ENCODE results near the gene FEM1A.
"Not testable (repeated sequence)": the region's sequence is repeated elsewhere in the genome, so short reads cannot be mapped to it uniquely, and the experiment has no call there.

Gene FEM1A

DNA sequence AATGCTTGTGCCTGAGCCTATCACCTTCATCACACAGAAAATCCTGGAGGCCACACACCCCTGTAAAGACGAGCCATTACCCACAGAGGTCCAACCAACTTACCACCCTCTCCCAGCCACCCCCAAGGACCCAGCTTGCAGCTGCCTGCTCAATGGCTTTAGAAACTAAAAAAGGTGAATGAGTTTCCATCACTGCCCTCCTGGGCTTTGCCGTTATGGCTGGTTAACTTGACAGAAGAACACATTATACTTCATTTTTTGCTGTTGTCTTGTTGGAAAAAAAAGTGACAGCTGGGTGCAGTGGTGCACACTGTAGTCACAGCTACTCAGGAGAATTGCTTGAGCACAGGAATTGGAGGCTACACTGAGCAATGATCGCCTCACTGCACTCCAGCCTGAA is 17.4 kb upstream of the FEM1A start:
- DNase-seq, result no peak

DNA sequence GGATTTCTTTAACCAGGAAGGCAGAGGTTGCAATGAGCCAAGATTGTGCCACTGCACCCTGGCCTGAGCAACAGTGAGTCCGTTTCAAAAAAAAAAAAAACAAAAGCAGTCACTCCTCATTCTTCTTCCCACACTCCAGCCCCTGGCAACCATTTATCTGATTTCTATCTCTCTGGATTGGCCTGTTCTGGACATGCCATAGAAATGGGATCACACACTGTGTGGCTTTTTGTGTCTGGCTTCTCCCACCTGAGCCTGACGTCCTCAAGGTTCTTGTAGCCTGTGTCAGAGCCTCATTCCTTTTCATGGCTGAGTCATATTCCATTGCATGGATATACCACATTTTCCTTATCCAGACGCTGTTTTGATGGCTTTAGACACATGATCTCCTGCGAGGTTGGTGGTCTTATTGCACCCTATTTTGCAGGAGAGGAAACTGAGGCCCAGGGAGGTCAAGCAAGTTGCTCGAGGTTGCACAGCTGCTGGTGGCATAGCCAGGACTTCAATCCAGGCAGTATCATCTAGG is 15.8 kb upstream of the FEM1A start:
- DNase-seq, result no peak

DNA sequence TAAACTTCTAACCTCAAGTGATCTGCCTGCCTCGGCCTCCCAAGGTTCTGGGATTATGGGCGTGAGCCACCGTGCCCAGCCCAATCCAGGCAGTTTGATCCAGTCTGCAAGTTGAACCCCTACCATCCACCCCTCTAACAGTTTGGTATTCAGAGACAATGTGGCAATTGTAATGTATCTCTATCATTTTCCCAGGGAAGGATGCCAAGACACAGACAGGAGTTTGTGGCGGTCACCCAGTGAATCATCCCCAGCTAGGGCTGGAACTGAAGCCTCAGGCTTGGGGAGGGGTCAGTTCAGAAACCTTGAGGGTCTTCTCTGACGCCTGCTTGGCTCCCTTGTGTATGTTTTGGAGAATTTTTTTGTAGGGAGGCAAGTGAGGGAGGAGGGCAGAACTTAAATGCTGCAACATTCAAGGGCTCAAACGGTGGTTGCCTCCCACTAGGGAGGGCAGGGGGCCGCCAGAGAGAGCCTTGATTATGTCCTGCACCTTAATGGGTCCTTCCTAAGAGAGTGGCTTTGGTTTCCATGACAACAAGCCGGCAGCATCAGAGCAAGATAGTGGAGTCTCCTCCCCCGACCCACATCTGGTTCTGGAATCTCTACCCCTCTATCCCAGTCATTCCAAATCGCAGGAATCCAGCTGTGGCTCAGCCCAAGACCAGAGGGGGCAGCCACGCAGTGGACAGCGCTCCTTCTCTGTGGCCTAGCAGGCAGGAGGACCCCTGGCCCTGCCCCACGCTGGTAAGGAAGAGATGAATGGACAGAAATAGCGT is 14.9 kb upstream of the FEM1A start:
- no peak for DNase-seq

DNA sequence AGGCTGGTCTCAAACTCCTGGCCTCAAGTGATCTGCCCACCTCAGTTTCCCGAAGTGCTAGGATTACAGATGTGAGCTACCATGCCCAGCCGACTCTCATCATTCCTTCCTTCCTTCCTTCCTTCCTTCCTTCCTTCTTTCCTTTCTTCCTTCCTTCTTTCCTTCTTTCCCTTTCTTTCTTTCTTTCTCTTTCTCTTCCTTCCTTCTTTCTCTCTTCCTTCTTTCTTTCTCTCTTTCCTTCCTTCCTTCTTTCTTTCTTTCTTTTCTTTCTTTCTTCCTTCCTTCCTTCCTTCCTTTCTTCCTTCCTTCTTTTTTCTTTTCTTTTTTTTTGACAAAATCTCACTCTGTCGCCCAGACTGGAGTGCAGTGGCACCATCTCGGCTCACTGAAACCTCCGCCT is 13.4 kb upstream of the FEM1A start:
- DNase-seq, result not testable (repeated sequence)

DNA sequence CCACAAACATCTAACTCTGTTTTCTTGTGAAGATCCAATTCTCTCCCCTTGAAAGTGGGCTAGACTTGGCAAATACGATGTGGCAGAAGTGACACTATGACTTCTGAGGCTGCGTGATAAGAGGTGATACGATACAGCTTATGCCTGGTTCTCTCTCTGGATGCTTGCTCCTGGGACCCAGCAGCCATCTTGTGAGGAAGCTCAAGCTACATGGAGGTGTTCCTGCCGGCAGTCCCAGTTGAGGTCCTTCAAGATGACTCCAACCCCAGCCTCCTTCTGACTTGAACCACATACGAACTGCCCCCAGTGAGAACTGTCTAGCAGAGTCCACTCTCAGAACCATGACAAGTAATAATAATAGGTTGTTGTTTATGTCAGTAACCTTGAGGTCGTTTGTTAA is 10.7 kb upstream of the FEM1A start:
- no peak for DNase-seq

DNA sequence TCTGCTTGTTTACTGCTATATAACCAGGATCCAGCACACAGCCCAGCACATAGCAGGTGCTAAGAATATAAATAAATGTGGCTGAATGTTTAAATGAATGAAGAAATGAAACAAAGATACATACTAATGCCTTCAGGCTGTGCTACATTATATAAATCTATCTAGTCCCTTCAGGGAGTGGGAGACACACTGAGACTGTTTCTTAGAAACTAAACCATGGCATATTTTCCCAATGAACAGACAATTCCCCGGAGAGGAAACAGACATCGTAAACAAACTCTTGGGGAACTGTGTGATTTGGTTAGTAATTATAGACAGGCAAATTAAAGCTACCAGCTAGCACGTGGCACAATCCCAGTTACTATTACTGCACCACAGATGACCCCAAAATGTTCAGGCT is 9.7 kb upstream of the FEM1A start:
- DNase-seq, result no peak

DNA sequence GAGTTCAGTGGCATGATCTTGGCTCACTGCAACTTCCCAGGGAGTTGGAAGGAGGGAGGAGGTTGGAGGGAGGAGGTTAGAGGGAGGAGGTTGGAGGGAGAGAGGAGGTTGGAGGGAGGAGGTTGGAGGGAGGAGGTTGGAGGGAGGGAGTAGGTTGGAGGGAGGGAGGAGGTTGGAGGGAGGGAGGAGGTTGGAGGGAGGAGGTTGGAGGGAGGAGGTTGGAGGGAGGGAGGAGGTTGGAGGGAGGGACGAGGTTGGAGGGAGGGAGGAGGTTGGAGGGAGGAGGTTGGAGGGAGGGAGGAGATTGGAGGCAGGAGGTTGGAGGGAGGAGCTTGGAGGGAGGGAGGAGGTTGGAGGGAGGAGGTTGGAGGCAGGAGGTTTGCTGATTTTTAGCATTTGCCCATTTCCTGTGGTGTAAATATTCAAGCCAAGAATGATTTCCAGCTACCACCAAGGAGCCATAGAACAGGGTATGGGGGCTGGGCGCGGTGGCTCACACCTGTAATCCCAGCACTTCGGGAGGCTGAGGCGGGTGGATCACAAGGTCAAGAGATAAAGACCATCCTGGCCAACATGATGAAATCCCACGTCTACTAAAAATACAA is 5.0 kb upstream of the FEM1A start:
- DNase-seq, result not testable (repeated sequence)

DNA sequence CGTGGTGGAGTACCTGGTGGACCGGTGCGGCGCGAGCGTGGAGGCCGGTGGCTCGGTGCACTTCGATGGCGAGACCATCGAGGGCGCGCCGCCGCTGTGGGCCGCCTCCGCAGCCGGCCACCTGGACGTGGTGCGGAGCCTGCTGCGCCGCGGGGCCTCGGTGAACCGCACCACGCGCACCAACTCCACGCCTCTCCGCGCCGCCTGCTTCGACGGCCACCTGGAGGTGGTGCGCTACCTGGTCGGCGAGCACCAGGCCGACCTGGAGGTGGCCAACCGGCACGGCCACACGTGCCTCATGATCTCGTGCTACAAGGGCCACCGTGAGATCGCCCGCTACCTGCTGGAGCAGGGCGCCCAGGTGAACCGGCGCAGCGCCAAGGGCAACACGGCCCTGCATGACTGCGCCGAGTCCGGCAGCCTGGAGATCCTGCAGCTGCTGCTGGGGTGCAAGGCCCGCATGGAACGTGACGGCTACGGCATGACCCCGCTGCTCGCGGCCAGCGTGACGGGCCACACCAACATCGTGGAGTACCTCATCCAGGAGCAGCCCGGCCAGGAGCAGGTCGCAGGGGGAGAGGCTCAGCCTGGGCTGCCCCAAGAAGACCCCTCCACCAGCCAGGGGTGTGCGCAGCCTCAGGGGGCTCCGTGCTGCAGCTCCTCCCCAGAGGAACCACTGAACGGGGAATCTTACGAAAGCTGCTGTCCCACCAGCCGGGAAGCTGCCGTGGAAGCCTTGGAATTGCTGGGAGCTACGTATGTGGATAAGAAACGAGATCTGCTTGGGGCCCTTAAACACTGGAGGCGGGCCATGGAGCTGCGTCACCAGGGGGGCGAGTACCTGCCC is 708 bp downstream of the FEM1A start:
- DNase-seq, result not testable (repeated sequence)

DNA sequence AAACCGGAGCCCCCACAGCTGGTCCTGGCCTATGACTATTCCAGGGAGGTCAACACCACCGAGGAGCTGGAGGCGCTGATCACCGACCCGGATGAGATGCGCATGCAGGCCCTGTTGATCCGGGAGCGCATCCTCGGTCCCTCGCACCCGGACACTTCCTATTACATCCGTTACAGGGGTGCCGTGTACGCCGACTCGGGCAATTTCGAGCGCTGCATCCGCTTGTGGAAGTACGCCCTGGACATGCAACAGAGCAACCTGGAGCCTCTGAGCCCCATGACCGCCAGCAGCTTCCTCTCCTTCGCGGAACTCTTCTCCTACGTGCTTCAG is 1.3 kb downstream of the FEM1A start:
- DNase-seq, result not testable (repeated sequence)

DNA sequence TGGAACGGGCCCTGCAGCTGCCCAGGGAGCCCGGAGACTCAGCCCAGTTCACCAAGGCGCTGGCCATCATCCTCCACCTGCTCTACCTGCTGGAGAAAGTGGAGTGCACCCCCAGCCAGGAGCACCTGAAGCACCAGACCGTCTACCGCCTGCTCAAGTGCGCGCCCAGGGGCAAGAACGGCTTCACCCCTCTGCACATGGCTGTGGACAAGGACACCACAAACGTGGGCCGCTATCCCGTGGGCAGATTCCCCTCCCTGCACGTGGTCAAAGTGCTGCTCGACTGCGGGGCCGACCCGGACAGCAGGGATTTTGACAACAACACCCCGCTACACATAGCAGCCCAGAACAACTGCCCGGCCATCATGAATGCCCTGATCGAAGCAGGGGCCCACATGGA is 1.7 kb downstream of the FEM1A start:
- not testable (repeated sequence) for DNase-seq

DNA sequence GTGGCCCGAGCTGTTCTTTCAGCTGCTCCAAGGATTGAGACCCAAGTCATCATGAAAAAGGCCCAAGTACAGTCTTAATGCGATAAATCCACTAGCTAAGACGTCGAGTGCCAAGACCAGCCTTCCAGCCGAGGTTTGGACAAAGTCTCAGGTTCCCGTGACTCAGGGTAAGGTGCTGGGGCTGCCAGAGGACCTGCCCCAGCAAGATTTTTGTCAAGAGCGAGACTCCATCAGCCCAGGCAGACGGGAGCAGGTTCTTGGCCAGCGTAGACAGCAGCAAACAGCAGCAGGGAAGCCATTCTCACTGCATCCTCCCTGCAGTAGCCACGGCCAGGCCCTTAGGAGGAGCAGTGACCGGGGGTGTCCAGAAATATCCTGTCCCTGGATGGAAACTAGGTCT is 3.4 kb downstream of the FEM1A start:
- DNase-seq, result no peak

DNA sequence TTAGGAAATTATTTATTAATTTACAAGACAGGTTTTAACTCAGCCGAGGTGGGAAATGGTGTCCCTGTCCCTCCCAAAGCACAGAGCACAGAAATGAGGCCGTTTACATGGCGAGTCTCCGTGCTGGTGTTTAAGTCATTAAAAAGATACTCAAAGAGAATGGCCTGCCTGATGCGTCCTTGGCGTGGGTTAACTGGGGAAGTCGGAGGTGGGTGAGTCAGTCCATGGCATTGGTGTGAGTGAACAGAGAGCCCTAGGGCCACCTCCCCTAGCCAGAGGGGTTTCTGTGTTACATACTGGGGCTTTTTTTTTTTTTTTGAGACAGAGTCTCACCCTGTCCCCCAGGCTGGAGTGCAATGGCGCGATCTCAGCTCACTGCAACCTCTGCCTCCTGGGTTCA is 3.9 kb downstream of the FEM1A start:
- no peak for DNase-seq

DNA sequence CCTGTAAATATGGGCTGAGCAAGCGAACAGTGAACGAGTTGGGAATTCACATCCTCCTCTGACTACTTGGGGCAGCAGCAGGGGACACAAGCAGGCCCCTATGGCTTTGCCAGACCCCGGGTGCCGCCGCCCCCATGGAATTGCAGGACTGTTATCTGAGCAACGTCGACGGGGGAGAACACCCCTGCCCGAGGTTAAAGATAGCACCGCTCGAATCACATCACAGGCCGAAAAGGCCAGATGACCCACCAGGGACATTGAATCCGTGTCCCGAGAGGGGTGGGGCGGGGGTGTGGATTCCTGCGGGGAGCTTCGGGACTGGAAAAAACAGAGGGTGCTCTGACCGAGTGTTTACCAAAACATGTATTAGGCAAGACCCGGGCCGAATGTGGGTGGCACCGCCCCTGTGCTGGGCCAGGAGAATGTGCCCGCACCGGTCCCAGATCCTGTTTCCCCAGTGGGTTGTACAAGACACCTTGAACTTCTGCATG is 9.1 kb downstream of the FEM1A start:
- DNase-seq, result no peak

DNA sequence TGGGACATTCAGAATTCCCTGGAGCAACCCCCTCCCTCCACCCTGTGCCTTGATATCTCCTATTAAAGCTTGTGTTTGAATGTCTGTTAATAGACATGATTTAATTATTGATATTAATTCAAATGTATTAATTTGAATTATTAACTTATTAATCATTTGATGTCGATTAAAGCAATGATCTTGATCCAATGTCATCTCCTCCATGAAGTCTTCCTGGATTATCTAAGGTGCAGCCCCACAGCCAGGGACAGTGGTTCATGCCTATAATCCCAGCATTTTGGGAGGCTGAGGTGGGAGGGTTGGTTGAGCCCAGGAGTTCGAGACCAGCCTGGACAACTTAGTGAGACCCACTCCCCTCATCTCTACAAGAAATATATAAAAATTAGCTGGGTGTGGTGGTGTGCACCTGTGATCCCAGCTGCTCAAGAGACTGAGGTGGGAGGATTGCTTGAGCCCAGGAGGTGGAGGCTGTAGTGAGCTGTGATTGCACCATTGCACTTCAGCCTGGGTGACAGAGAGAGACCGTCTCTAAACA is 9.6 kb downstream of the FEM1A start:
- no peak for DNase-seq

DNA sequence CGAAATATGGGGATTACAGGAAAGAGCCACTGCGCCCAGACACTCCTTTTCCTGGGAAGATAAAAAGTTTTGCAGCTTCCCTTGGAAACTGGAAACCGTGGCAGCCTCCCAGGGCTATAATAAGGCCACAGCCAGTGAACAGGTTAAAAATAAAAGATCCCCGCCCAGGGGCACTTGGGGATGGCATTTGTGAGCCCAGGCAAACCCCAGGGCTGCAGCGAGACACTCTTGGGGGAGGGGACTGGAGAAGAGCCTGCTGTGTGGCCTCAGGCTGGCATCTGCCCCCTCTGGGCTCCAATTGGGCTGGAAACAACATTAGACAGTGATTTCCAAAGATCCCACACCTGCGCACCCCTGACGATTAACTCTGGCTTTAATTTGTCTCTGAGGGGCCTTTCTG is 11.2 kb downstream of the FEM1A start:
- no peak for DNase-seq

DNA sequence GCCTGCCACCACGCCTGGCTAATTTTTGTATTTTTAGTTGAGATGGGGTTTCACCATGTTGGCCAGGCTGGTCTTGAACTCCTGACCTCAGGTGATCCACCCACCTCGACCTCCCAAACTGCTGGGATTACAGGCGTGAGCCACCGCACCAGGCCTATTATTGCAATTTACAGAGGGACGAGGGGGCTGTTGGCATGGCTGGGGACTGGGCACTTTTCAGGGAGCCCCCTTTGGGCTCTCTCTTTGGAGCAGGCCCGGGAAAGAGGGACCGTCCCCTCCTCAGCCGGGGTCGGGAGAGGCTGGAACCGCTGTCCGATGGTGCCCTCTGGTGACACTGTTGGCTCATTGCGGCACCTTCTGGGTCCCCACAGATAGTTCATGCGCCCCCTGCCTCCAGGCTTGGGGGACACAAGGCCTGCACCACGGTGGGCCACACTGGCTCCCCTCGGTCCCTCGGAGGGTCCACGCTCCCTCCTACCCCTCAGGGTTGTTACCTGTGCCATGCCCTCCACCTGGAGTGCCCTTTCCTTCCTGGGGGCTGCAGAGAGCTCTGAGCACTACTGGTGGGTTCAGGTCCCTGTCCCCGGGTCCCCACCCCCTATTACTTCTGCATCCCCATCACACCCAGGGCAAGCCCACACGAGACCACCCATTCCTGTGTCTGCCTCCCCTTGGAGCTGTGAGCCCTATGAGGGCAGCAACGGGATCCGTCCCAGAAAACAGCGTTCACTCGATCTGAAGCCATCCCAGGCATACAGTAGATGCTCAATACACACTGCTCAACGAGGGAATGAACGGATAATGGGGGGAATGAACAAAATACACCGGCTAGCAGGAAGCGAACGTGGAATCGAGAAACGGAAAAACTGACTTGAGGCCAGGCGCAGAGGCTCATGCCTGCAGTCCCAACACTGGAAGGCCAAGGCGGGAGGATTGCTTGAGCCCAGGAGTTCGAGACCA is 12.5 kb downstream of the FEM1A start:
- no peak for DNase-seq

DNA sequence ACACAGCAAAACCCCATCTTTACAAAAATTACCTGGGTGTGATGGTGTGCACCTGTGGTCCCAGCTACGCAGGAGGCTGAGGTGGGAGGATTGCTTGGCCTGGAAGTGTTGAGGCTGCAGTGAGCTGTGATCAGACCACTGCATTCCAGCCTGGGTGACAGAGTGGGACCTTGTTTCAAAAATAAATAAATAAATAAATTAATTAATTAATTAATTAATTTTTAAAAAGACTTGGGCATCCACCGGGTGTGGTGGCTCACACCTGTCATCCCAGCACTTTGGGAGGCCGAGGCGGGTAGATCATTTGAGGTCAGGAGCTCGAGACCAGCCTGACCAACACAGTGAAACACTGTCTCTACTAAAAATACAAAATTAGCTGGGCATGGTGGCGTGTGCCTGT is 13.6 kb downstream of the FEM1A start:
- not testable (repeated sequence) for DNase-seq

DNA sequence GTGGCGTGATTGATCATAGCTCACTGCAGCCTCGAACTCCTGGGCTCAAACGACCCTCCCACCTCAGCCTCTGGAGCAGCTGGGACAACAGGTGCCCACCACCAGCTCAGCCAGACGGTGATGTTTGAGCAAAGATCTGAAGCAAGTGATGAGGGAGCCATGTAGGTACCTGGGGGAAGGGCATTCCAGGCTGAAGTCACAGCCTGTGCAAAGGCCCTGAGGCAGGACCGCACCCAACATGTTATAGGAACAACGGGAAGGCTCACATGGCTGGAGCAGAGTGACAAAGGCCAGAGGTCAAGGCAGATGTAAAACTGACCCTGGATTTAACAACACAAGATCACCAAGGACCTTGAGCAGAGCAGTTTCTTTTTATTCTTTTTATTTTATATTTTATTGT is 14.8 kb downstream of the FEM1A start:
- no peak for DNase-seq

DNA sequence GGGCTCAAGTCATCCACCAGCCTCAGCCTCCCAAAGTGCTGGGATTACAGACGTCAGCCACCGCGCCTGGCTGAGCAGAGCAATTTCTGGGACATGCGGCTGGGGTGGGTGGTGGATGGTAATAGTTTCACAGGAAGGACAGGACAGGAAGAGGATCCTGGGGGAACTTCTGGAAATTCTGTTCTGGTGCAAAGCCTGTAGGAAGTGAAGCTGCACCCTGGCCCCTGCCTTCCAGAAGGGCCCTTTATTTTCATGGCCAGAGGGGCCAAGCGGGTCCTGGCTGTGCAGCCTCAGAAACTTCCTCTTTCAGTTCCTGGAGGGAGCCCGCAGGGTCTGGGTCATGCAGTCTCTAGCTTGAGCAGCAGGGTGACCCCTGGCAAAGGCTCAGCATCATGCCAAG is 15.7 kb downstream of the FEM1A start:
- no peak for DNase-seq

DNA sequence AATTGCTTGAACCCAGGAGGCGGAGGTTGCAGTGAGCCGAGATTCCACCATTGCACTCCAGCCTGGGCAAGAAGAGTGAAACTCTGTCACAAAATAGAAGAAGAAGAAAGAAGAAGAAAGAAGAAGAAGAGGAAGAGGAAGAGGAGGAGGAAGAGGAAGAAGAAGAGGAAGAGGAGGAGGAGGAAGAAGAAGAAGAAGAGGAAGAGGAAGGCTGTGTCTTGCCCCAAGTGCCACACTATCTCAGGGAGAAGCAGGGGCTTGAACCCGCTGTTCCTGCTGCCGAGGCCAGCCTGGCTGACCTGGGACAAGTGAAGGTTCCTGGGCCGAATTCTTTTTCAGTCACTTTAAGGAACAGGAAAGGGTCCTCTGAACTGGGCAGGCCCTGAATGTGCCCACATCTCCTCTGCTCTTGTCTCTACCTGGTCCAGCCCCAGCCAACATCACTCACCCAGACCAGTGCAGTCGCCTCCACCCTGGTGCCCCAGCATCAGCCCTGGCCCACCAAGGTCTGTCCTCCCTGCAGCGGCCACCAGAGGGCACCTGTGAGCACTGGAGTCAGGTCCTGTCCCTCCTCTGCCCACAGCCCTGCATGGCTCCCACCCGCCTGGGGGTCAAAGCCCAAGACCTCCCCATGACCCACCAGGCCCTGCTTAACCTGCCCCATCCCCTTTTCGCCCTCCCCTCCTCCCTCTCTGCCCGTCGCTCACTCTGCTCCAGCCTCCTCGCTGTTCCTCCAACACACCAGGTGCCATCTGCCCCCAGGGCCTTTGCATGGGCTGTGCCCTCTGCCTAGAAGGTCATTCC is 20.0 kb downstream of the FEM1A start:
- DNase-seq, result no peak

Data from 8988T (cell line).